ENCODE results near the gene RASGEF1B. TPM values are rescaled to one million over a fixed set of nuclear protein-coding genes. Genes with fewer than 3 reads are reported as not detected.

The RASGEF1B gene
- total and polyA plus RNA-seq, 4 donors = 16.0 to 62.0 (median 27.1) TPM

GRCh38 chr4:81447566-81448229, 24.0 kb downstream of the RASGEF1B start:
- Histone ChIP-seq H3K4me3 (no peak overlapping the region), H3K36me3 (ENCODE audit: control insufficient read depth in 4 of 4, insufficient read depth in 4 of 4, low read length in 4 of 4) (peaks cover 3 to 30% (median 19%) of the 10 kb centered on the region in 4 donors), H3K27ac (ENCODE audit: low read depth in 1 of 2, low read length in 1 of 2) (no peak overlapping the region), H3K4me1 (ENCODE audit: control insufficient read depth in 5 of 5, insufficient read depth in 5 of 5, low read length in 5 of 5) (peaks cover 0 to 6% (median 0%) of the 10 kb centered on the region in 5 donors), H3K9ac (ENCODE audit: insufficient read depth in 1 of 2, low read length in 2 of 2) (no peak overlapping the region), H3K27me3 (ENCODE audit: control insufficient read depth in 3 of 3, insufficient read depth in 3 of 3, low read length in 2 of 3) (no peaks in the 10 kb centered on the region), H3K9me3 (ENCODE audit: control insufficient read depth in 4 of 4, insufficient read depth in 3 of 4, low read length in 3 of 4) (no peaks in the 10 kb centered on the region)
- no peak for TF ChIP-seq CTCF (IDR thresholded peaks at IDR 0.05; ENCODE audit: control extremely low read depth, extremely low read depth)
- DNase-seq (no peak), ATAC-seq (ENCODE audit: insufficient read depth, low FRiP score) (no peak)
- 84 to 88% methylated on average over 10 of the region's 10 CpGs for WGBS, 2 donors

GRCh38 chr4:81446634-81447033, 25.1 kb downstream of the RASGEF1B start:
- no peak for TF ChIP-seq CTCF (IDR thresholded peaks at IDR 0.05; ENCODE audit: control extremely low read depth, extremely low read depth)
- DNase-seq (no peak), ATAC-seq (ENCODE audit: insufficient read depth, low FRiP score) (no peak)
- H3K4me1 ChIP-seq (ENCODE audit: control insufficient read depth in 5 of 5, insufficient read depth in 5 of 5, low read length in 5 of 5) = peaks cover 0 to 16% (median 0%) of the 10 kb centered on the region in 5 donors
- no peak overlapping the region for H3K9ac ChIP-seq (ENCODE audit: insufficient read depth in 1 of 2, low read length in 2 of 2)
- no peak overlapping the region for H3K4me3 ChIP-seq
- H3K36me3 ChIP-seq (ENCODE audit: control insufficient read depth in 4 of 4, insufficient read depth in 4 of 4, low read length in 4 of 4) = peaks cover 3 to 32% (median 22%) of the 10 kb centered on the region in 4 donors
- no peaks in the 10 kb centered on the region for H3K27me3 ChIP-seq (ENCODE audit: control insufficient read depth in 3 of 3, insufficient read depth in 3 of 3, low read length in 2 of 3)
- WGBS, 2 donors = 68 to 77% methylated on average over 1 of the region's 1 CpG
- H3K27ac ChIP-seq (ENCODE audit: low read depth in 1 of 2, low read length in 1 of 2) = peak overlapping the region in 1 of 2 donors; percentile 2
- H3K9me3 ChIP-seq (ENCODE audit: control insufficient read depth in 4 of 4, insufficient read depth in 3 of 4, low read length in 3 of 4) = no peaks in the 10 kb centered on the region

DNA sequence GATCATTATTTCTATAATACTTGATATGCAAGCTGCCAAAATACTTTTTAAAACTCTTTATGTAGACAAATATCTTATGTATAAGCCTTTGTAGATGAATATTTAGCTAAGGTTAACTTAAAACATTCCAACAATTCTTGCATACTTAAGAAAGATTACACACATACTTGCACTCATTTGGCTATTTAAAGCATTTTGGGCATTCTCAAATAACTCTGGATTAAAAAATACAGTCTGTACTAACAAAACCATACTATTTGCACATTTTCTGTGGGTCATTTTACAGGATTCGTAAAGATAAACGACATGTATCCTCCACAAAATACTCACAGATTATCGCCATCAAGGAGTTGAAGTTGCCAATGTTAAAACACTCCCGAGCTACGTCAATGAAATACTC, 26.5 kb downstream of the RASGEF1B start:
- Histone ChIP-seq H3K27me3 (ENCODE audit: control insufficient read depth in 3 of 3, insufficient read depth in 3 of 3, low read length in 2 of 3) (no peaks in the 10 kb centered on the region), H3K4me3 (no peak overlapping the region), H3K9ac (ENCODE audit: insufficient read depth in 1 of 2, low read length in 2 of 2) (no peak overlapping the region), H3K36me3 (ENCODE audit: control insufficient read depth in 4 of 4, insufficient read depth in 4 of 4, low read length in 4 of 4) (peaks cover 3 to 36% (median 25%) of the 10 kb centered on the region in 4 donors), H3K4me1 (ENCODE audit: control insufficient read depth in 5 of 5, insufficient read depth in 5 of 5, low read length in 5 of 5) (peaks cover 0 to 23% (median 0%) of the 10 kb centered on the region in 5 donors), H3K27ac (ENCODE audit: low read depth in 1 of 2, low read length in 1 of 2) (no peak overlapping the region), H3K9me3 (ENCODE audit: control insufficient read depth in 4 of 4, insufficient read depth in 3 of 4, low read length in 3 of 4) (no peaks in the 10 kb centered on the region)
- no peak for TF ChIP-seq CTCF (IDR thresholded peaks at IDR 0.05; ENCODE audit: control extremely low read depth, extremely low read depth)
- WGBS, 2 donors = 81% methylated on average over 5 of the region's 5 CpGs
- no peak for DNase-seq
- ATAC-seq (ENCODE audit: insufficient read depth, low FRiP score) = no peak

All from lung (tissue), 12 donors.